Measurements from ENCODE around the gene MIER2. TPM values are rescaled to one million over a fixed set of nuclear protein-coding genes. Genes with fewer than 3 reads are reported as not detected.

MIER2 gene
- total RNA-seq, 1 donor from 2014 or later = 47.3 TPM

DNA sequence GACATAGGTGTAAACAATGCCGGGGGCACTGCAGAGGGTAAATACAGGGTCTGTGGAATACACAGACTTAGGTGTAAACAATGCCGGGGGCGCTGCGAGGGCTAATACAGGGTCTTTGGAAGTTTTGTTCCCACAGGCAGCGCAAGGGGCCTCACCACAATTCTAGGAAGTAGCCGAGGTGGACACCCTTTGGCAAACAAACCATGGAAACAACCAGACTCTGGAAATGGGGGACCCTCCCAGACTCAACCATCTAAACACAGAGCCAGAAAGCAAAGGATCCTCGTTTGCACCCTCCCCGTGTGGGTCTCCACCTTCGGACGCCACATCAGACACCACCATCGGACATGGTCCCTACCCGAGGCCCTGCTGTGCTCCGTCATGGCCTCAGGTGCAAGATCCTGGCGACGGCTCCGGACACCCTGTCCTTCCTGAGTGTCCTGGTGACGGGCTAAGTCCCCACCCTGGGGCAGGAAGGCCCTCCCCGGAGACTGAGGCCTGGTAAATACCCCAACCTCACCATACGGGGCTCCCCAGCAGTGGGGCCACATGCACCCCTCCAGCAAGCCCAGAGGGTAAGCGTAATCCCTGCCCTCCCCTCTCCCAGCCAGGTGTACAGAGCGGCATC is 36.7 kb downstream of the MIER2 start:
- H3K36me3 Mint-ChIP-seq (ENCODE audit: unreplicated experiment) = peaks cover 7% of the 10 kb centered on the region
- H3K27me3 Mint-ChIP-seq (ENCODE audit: unreplicated experiment) = peaks cover 5% of the 10 kb centered on the region
- no peak overlapping the region for H3K4me3 Mint-ChIP-seq (ENCODE audit: unreplicated experiment)
- TF ChIP-seq, protein P1, sequence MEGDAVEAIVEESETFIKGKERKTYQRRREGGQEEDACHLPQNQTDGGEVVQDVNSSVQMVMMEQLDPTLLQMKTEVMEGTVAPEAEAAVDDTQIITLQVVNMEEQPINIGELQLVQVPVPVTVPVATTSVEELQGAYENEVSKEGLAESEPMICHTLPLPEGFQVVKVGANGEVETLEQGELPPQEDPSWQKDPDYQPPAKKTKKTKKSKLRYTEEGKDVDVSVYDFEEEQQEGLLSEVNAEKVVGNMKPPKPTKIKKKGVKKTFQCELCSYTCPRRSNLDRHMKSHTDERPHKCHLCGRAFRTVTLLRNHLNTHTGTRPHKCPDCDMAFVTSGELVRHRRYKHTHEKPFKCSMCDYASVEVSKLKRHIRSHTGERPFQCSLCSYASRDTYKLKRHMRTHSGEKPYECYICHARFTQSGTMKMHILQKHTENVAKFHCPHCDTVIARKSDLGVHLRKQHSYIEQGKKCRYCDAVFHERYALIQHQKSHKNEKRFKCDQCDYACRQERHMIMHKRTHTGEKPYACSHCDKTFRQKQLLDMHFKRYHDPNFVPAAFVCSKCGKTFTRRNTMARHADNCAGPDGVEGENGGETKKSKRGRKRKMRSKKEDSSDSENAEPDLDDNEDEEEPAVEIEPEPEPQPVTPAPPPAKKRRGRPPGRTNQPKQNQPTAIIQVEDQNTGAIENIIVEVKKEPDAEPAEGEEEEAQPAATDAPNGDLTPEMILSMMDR (IDR thresholded peaks at IDR 0.05; ENCODE audit: partially characterized antibody, unreplicated experiment) = no peak
- H3K4me1 Mint-ChIP-seq (ENCODE audit: low read depth, unreplicated experiment) = no peaks in the 10 kb centered on the region
- no peak for DNase-seq
- no peak overlapping the region for H3K27ac Mint-ChIP-seq (ENCODE audit: unreplicated experiment)
- H3K9me3 Mint-ChIP-seq (ENCODE audit: unreplicated experiment) = peaks cover 4% of the 10 kb centered on the region

DNA sequence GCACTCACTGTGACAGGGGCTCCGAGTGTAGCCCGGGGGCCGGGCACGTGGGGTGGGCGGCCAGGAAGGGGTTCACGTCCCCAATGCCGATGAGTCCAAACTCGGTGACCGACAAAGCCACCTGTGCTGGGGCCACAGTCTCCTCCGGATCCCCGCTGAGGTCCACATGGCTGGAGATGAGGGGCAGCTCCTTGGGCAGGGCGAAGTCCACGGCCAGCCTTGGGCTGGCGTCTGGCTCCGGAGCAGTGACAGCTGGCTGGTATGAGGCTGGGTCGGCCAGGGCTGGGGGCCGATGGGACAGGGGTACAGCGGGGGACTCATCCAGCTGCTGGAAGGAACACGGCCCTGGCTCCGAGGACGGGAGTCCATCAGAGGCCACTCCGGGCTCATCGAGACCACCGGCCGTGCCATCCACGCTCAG is 37.5 kb downstream of the MIER2 start:
- H3K4me3 Mint-ChIP-seq (ENCODE audit: unreplicated experiment) = no peak overlapping the region
- peaks cover 4% of the 10 kb centered on the region for H3K9me3 Mint-ChIP-seq (ENCODE audit: unreplicated experiment)
- H3K27ac Mint-ChIP-seq (ENCODE audit: unreplicated experiment) = no peak overlapping the region
- no peak for DNase-seq
- peaks cover 5% of the 10 kb centered on the region for H3K27me3 Mint-ChIP-seq (ENCODE audit: unreplicated experiment)
- H3K36me3 Mint-ChIP-seq (ENCODE audit: unreplicated experiment) = peaks cover 7% of the 10 kb centered on the region
- no peaks in the 10 kb centered on the region for H3K4me1 Mint-ChIP-seq (ENCODE audit: low read depth, unreplicated experiment)
- TF ChIP-seq, protein P1 (IDR thresholded peaks at IDR 0.05; ENCODE audit: partially characterized antibody, unreplicated experiment) = no peak

DNA sequence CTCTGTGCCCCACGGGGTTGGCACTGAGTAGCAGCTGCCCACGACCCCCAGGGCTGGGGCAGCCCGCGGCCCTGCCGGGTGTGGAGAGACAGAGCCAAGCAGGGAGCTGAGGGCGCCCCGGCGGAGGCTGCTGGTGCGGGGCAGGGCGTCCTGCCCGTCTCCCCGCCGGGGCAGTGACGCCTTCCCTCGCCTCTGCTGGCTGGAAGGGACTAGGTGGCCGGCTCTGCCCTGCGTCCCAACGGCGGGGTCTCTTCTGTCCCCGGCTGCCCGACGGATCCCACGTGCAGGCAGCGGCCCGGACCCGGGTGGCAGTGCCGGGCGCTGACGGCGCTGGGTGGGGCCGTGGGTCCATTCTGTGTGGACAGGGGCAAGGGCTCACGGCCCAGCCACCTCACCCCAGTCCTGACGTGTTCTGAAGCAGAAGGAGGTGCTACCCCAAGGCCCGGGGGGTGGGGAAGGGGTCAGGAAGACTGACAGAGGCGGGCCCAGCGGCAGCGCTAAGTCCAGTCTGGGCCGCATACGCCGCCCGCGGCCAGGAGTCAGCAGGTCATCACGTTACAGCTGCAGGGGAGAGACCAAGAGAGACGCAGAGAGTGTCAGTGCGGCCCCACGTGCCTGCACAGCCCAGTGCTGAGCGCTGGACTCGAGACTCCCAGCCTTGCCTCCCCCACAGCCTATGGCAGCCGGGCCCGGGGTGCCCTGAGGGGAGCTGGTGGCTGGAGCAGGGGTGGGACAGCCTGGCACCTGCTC is 38.3 kb downstream of the MIER2 start:
- Mint-ChIP-seq H3K36me3 (ENCODE audit: unreplicated experiment) (peaks cover 4% of the 10 kb centered on the region), H3K27me3 (ENCODE audit: unreplicated experiment) (peaks cover 5% of the 10 kb centered on the region), H3K4me3 (ENCODE audit: unreplicated experiment) (no peak overlapping the region), H3K27ac (ENCODE audit: unreplicated experiment) (no peak overlapping the region), H3K9me3 (ENCODE audit: unreplicated experiment) (peaks cover 4% of the 10 kb centered on the region), H3K4me1 (ENCODE audit: low read depth, unreplicated experiment) (no peaks in the 10 kb centered on the region)
- TF ChIP-seq, protein P1 (IDR thresholded peaks at IDR 0.05; ENCODE audit: partially characterized antibody, unreplicated experiment) = no peak
- DNase-seq = no peak

DNA sequence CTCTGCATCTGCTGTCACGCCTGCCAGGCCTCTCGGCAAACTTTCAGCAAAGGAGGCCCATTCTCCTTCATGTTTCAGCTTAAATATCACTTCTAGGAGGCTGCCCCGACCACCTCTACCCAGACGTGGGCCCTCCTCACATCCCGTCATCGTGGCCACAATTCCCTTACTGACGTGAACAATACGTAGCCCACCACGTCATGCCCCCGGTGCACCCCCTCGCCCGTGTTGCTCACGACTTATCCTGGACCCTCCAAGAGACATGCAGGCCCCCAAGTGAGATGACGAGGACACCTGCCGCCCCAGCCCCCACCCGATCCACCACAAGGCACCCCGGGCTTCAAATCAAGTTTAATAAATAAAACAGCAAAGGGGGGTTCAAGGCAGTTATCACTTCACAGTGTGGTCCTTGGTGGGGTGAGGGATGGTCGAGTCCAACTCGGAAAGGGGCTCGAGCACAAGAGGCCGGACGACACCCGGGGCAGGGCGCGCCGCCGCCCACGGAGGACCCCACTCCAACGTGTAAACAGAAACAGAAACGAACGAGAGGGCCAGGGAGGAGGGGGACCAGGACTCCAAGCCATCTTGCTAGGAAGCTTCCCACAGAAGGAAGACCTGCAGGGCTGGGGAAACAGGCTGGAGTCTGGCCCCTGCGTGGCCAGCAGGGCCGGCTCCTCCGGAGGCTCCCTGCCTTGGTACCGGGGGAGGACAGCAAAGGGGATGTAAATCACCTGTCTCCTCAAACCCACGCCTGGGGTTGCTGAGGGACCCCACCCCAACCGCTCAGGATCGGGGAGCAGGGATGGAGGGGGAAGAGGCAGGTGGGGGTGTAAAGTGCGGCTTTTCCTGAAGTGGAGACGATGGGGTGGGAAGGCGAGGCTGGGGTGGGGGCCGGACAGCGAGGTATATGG is 39.1 kb downstream of the MIER2 start:
- no peak overlapping the region for H3K27ac Mint-ChIP-seq (ENCODE audit: unreplicated experiment)

More for the DNA sequence above, 39.1 kb downstream of the MIER2 start:
- no peaks in the 10 kb centered on the region for H3K4me1 Mint-ChIP-seq (ENCODE audit: low read depth, unreplicated experiment)
- TF ChIP-seq, protein P1 (IDR thresholded peaks at IDR 0.05; ENCODE audit: partially characterized antibody, unreplicated experiment) = no peak
- no peak overlapping the region for H3K4me3 Mint-ChIP-seq (ENCODE audit: unreplicated experiment)
- H3K27me3 Mint-ChIP-seq (ENCODE audit: unreplicated experiment) = peaks cover 5% of the 10 kb centered on the region
- no peaks in the 10 kb centered on the region for H3K36me3 Mint-ChIP-seq (ENCODE audit: unreplicated experiment)
- no peak for DNase-seq
- peaks cover 2% of the 10 kb centered on the region for H3K9me3 Mint-ChIP-seq (ENCODE audit: unreplicated experiment)

Data from glutamatergic neuron (in vitro differentiated cells).